Measurements from ENCODE around the gene WDR55.
"Not testable (repeated sequence)": the region's sequence is repeated elsewhere in the genome, so short reads cannot be mapped to it uniquely, and the experiment has no call there.

Gene WDR55

GRCh38 chr5:140718266-140718592 lies 53.5 kb downstream of the WDR55 start:
- ATAC-seq (ENCODE audit: insufficient read depth, low read depth): no peak
- H3K36me3 ChIP-seq (ENCODE audit: insufficient read depth, low read length): no peaks in the 10 kb centered on the region
- no peaks in the 10 kb centered on the region for H3K4me1 ChIP-seq (ENCODE audit: insufficient read depth, low read length)
- H4K20me1 ChIP-seq (ENCODE audit: insufficient read depth, low read length): no peaks in the 10 kb centered on the region
- no peak overlapping the region for H3K9ac ChIP-seq (ENCODE audit: low read depth, low read length)
- H3K4me2 ChIP-seq (ENCODE audit: insufficient read depth, low read length): no peak overlapping the region
- no peaks in the 10 kb centered on the region for H3K9me3 ChIP-seq (ENCODE audit: insufficient read depth, low read length, severe bottlenecking)
- no peaks in the 10 kb centered on the region for H3K27me3 ChIP-seq (ENCODE audit: insufficient read depth, low read length, poor library complexity)
- DNase-seq: no peak
- peak overlapping the region; percentile 39; the same call in 1 of the 2 replicates for H2AFZ ChIP-seq (ENCODE audit: low read depth, low read length)
- H3K4me3 ChIP-seq (ENCODE audit: low read depth in 1 of 2, low read length in 2 of 2): no peak overlapping the region
- H3K79me2 ChIP-seq (ENCODE audit: insufficient read depth, low read length): no peaks in the 10 kb centered on the region
- TF ChIP-seq CTCF (IDR thresholded peaks at IDR 0.05; ENCODE audit: borderline replicate concordance, extremely low read depth, low read length, poor library complexity, severe bottlenecking) (no peak), EZH2 (IDR thresholded peaks at IDR 0.05; ENCODE audit: borderline replicate concordance, low read depth, low read length, severe bottlenecking) (no peak)
- H3K27ac ChIP-seq (ENCODE audit: low read length): no peak overlapping the region

- not testable (repeated sequence) for DNase-seq; H3K4me3 ChIP-seq (ENCODE audit: low read depth in 1 of 2, low read length in 2 of 2); H3K27ac ChIP-seq (ENCODE audit: low read length); H2AFZ ChIP-seq (ENCODE audit: low read depth, low read length); H3K9me3 ChIP-seq (ENCODE audit: insufficient read depth, low read length, severe bottlenecking); H4K20me1 ChIP-seq (ENCODE audit: insufficient read depth, low read length); H3K4me1 ChIP-seq (ENCODE audit: insufficient read depth, low read length); H3K9ac ChIP-seq (ENCODE audit: low read depth, low read length); H3K36me3 ChIP-seq (ENCODE audit: insufficient read depth, low read length); H3K79me2 ChIP-seq (ENCODE audit: insufficient read depth, low read length); H3K27me3 ChIP-seq (ENCODE audit: insufficient read depth, low read length, poor library complexity); H3K4me2 ChIP-seq (ENCODE audit: insufficient read depth, low read length); ATAC-seq (ENCODE audit: insufficient read depth, low read depth)
These were observed 56.0 kb downstream of the WDR55 start for GRCh38 chr5:140720738-140721137.

GRCh38 chr5:140721395-140721794 lies 56.7 kb downstream of the WDR55 start:
- not testable (repeated sequence) for H2AFZ ChIP-seq (ENCODE audit: low read depth, low read length)

More at GRCh38 chr5:140721395-140721794, 56.7 kb downstream of the WDR55 start:
- H3K27ac ChIP-seq (ENCODE audit: low read length); H3K9me3 ChIP-seq (ENCODE audit: insufficient read depth, low read length, severe bottlenecking); ATAC-seq (ENCODE audit: insufficient read depth, low read depth); DNase-seq; H3K4me3 ChIP-seq (ENCODE audit: low read depth in 1 of 2, low read length in 2 of 2); H3K79me2 ChIP-seq (ENCODE audit: insufficient read depth, low read length); H3K9ac ChIP-seq (ENCODE audit: low read depth, low read length); H3K4me1 ChIP-seq (ENCODE audit: insufficient read depth, low read length); H3K27me3 ChIP-seq (ENCODE audit: insufficient read depth, low read length, poor library complexity); H3K36me3 ChIP-seq (ENCODE audit: insufficient read depth, low read length); H3K4me2 ChIP-seq (ENCODE audit: insufficient read depth, low read length); H4K20me1 ChIP-seq (ENCODE audit: insufficient read depth, low read length): not testable (repeated sequence)
